GM12874 (cell line): ENCODE measurements around the gene SLPI.

Experiments
- TF ChIP-seq, protein P1 (sequence below): IDR thresholded peaks from 2 replicates; pipeline ENCODE4 v1.5.1; 2011; ENCODE audit warnings: low read depth, mild to moderate bottlenecking, control low read depth, low read length, moderate library complexity; ENCODE audit not compliant: insufficient read depth

Gene SLPI

DNA sequence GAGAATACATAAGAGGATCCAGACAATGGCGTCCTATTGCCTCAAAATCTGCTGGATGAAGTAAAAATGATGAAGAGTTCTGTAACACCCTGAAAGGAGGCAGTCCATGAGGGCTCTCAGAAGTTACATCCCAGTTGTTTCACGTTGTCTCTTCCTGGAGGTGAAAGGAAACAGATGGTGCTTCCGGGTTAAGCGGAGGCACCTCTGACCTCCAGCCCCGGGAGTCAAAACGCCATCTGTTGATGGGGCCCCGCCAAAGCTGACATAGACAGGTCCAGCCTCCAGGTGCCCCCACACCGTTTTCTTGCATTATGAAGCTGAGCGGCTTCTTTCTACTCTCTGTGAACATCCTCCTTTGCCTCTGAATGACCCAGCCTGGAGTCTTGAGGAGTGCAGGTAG is 23.7 kb downstream of the SLPI start:
- TF ChIP-seq, protein P1, sequence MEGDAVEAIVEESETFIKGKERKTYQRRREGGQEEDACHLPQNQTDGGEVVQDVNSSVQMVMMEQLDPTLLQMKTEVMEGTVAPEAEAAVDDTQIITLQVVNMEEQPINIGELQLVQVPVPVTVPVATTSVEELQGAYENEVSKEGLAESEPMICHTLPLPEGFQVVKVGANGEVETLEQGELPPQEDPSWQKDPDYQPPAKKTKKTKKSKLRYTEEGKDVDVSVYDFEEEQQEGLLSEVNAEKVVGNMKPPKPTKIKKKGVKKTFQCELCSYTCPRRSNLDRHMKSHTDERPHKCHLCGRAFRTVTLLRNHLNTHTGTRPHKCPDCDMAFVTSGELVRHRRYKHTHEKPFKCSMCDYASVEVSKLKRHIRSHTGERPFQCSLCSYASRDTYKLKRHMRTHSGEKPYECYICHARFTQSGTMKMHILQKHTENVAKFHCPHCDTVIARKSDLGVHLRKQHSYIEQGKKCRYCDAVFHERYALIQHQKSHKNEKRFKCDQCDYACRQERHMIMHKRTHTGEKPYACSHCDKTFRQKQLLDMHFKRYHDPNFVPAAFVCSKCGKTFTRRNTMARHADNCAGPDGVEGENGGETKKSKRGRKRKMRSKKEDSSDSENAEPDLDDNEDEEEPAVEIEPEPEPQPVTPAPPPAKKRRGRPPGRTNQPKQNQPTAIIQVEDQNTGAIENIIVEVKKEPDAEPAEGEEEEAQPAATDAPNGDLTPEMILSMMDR = no peak

DNA sequence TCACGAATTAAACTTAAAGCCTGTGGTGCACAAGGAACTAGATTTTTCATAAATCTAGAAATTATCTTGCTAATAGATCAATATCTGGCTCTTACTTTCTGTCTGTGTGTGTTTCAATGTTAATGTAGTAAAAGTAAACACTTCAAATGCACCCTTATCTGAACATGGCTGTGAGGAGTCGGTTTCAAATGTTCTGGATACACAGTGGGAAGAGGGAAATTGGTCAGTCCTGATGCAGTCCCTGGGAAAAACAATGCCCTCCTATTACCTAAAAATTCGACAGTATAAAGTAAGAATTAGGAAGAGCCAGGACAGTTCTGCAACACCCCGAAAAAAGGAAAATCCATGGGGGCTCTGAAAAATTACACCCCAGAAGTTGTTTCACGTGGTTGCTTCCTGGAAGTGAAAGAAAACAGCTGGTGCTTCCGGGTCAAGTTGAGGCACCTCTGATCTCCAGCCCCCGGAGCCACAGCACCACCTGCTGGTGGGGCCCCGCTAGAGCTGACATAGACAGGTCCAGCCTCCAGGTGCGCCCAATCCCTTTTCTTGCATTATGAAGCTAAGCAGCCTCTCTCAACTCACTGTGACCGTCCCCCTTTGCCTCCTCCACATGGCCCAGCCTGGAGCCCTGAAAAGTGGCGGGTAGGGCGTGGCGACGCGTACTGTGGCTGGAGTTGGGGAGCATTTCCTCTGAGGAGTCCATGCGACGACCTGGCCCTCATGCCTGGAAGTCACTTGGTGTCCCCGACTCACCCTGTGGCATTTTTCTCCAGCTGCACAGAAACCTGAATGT is 24.9 kb downstream of the SLPI start:
- TF ChIP-seq, protein P1 = peak; percentile 59

DNA sequence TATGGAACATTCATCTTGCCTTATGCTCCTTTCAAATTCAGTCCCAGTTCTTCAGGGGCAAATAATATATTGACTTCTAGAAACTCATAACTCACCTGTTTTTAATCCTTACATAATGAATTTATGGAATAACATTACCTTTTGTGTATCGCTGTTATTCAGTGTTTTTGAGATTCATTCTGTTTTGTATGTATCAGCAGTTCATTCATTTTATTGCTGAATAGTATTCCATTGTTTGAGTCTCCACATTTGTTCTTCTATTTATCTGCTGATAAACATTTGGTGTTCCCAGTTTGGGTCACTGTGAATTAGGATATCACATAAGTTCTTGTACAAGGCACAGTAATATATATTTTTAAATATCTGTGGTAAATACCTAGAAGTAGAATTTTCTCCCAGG is 28.1 kb downstream of the SLPI start:
- TF ChIP-seq, protein P1 = no peak

DNA sequence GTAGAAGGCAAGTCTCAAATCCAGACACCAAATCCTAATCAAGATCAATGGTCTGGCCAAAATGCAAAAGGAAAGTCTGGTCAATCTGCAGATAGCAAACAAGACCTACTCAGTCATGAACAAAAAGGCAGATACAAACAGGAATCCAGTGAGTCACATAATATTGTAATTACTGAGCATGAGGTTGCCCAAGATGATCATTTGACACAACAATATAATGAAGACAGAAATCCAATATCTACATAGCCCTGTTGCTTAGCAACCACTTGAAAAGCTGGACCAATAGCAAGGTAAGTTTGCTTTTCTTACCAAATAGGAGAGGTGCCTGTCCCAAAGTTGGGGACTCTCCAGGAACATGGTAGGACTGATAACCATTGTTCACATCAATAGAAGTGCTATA is 31.2 kb downstream of the SLPI start:
- TF ChIP-seq, protein P1 = no peak

DNA sequence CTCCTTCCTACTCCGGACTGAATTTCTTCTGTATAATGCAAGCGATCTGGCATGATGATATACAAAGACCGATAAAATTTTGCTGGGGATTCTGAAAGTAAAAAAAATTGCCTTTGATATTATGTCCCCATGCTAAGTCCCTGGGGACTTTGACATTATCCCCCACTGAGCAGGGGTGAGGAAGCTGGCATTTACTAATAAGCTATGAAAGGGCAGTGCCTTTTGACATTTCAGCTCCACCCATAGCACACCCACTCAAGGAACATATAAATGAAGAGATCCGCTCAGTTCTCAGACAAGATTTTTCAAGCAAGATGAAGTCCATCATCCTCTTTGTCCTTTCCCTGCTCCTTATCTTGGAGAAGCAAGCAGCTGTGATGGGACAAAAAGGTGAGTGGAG is 33.3 kb downstream of the SLPI start, which contains the start of gene SEMG2:
TSS of gene SEMG2 (plus strand) at position 298 of the 400 bp plus-strand sequence. CDS start at position 315, 17 bp downstream.
- TF ChIP-seq, protein P1 = no peak

DNA sequence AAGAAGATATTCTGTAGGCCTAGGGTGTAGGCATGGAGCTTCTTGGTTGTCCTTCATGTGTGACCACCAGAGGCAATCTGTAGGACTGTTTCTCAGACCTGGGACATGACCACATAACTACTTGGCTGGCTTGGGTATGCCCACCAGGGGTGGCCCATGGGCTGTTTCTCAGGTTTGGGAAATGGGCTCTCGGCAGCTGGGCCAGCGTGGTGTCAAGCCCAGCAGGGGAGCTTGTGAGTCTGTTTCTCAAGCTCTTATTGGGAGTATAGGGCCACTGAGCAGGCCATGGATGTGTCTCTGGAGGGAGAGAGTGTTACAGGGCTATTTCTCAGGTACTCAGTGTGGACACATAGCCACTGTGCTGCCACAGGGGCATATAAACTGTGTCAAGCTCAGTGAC is 35.7 kb downstream of the SLPI start:
- TF ChIP-seq, protein P1 = no peak

DNA sequence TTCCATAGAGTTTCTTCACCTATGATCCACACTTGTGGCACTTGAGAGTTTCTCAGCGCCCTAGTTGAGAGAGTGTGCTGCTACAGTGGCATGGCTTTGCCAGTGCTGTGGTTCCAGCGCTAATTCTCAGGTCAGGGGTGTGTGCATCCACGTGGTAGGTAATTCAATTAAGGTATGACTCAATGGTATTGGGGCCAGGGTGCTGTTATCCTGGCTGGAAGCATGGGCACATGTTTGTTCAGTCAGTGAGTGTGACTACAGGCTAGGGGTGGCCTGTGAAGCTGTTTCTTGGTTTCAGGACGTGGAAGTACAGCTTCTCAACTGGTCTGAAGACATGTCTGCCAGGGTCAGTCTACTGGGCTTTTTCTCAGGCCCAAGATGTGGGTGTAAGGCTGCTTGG is 36.2 kb downstream of the SLPI start:
- TF ChIP-seq, protein P1 = no peak
